Activated T-cell treated with anti-CD3 and anti-CD28 coated beads for 24 hours (primary cell): Measurements from ENCODE around the gene MAPK11.

Source experiments
- DNase-seq: peaks from one replicate; pipeline ENCODE4 v3.0.0-alpha.2; 2020; ENCODE audit warnings: low read depth

MAPK11 gene

GRCh38 chr22:50307890-50308596, 37.9 kb upstream of the MAPK11 start:
- DNase-seq = no peak

- no peak for DNase-seq
Observed at GRCh38 chr22:50306753-50307749, 36.9 kb upstream of the MAPK11 start, which contains the start of gene PLXNB2. PLXNB2 (minus strand) TSS chr22:50307646; CDS start chr22:50290584, 17,062 bp downstream.

GRCh38 chr22:50305923-50306566, 35.9 kb upstream of the MAPK11 start:
- no peak for DNase-seq

DNA sequence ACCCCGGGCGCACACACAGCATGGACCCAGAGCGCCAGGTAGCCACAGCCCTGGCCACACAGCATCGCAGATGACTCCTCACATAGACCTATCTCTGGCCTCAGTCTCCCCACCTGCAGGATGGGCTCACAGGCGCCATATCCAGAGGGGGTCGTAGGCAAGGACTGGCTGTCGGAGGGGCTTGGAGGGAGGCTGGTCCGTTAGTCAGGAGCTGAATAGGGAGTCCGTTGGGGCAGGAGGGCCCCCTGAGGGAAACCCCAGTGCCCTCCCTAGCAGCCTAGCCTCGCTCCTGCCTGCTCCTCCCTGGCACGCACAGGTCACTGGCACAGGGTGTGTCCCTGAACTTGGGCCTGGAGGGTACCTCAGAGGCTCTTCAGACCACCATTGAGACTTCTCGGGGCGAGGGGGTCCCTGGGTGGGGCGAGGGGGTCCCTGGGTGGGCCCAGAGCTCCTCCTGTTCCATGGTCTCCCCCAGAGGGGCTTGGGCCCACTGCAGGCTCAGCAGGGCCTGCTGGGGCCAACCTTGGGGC, 35.3 kb upstream of the MAPK11 start:
- no peak for DNase-seq

DNA sequence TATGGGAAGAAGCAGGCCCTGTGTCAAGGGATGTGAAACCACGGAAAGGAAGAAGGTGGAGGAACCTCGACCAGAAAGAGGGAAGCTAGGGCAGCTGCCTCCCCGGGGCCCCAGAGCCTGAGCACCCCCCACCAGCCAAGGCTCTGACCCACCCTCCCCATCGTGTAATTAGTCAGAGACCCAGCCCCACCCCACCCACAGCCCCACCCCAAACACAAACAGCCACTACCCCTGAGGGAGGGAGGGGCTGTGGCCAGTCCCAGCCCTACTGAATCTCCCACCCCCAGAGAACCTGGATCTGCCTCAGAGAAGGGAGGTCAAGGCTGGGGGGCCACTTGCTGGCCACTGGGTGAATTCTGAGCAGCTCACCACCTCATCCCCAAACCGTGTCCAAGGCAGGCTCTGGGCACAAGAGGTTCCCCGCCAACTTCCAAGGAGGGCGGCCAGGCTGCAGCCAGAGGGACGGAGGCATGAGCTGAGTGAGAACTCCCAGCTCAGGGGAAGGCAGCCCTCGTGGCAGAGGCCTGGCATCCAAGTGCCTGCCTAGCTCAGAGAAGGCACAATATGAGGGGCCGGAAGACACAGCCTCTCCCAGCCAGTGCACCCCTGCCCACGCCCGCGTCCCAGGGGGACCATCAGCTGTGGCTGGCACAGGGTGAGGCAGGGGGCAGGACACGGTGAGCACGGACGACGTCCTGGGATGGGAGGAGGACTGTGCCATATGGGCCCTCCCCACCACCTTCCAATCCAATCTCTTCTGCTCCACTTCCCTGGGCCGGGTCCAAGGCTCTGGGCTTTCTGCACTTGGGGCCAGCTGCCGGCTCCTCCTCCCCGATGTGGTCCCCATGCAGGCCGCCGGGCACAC, 34.6 kb upstream of the MAPK11 start:
- no peak for DNase-seq

GRCh38 chr22:50303848-50304527, 33.8 kb upstream of the MAPK11 start:
- DNase-seq = no peak

- no peak for DNase-seq
Observed at GRCh38 chr22:50303515-50303847, 33.3 kb upstream of the MAPK11 start.

GRCh38 chr22:50302564-50302963, 32.4 kb upstream of the MAPK11 start:
- DNase-seq = no peak

- DNase-seq = no peak
Observed at GRCh38 chr22:50302041-50302541, 31.9 kb upstream of the MAPK11 start.

DNA sequence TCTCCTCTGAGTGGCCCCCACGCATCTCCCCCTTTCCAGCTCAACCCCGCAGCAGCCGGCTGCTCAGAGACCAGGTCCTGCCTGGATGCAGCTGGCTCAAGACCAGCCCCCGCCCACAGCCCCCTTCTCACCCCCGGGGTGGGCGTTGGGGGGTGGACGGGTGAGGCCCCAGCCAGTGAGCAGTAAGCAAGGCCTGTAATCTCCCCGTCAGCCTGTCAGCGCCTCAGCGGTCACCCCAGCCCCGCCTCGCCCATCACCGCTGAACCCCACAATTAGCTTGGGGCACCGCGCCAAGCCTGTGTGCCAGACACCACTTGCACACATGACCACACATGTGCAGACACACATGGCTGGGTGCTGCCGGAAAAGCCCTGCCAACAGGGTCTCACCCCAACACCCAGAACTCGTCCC, 31.4 kb upstream of the MAPK11 start:
- no peak for DNase-seq

DNA sequence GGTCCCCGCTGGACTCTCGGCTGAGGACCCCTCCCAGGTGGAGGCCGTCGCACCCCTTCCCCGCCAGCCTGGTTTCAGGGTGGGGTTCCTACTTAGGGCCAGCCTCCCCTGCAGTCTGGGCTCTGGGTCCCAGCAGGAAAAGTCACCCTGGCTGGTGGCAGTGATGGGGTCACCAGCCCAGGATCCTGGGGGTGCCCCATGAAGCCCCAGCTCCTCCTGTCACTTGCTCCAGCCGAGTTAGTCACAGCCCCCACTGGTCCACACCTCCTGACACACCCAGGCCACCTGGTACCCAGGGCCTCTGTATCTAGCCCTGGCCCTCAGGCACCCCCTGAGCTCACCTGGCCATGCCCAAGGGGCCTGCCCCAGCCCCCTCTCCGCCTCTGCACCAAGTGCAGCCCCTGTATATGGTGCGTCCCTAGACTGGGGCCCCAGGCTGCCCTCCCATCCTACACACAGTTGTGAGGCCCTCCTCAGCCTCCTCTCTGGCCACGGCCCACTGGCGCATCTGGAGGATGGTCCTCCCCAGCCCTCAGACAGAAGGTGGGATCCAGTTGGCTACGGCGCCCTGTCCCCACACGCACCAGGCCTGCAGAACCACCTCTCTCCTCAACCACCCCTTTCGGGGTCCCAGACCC, 30.6 kb upstream of the MAPK11 start:
- no peak for DNase-seq

GRCh38 chr22:50299785-50300619, 29.8 kb upstream of the MAPK11 start:
- DNase-seq = no peak

GRCh38 chr22:50298937-50299784, 29.0 kb upstream of the MAPK11 start:
- no peak for DNase-seq

DNA sequence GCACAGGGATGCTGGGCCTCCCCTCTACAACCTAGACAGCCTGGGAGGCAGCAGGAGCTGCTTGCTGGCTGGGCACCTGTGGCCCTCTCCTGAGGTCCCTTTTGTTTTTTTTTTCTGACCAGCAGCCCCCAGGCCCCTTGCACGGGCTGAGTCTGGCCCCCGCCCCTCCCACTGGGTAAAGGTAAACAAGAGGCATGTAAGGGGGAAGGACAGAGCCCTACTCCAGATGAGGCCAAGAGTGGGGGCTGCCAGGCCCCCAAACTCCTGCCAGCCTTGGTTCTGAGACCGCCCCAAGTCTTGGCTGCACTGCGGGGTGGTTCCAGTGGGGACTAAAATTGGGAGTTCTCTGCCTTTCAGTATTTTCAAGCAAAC, 28.1 kb upstream of the MAPK11 start:
- DNase-seq = no peak

GRCh38 chr22:50297510-50298265, 27.5 kb upstream of the MAPK11 start:
- no peak for DNase-seq

GRCh38 chr22:50296658-50297490, 26.7 kb upstream of the MAPK11 start:
- no peak for DNase-seq

- no peak for DNase-seq
Observed at GRCh38 chr22:50294319-50294656, 24.1 kb upstream of the MAPK11 start.
